D721Med (cell line): ENCODE results near the gene LMAN2L.

Experiments
- DNase-seq: peaks from one replicate; pipeline ENCODE4 v3.0.0; 2011; ENCODE audit warnings: low spot score; ENCODE audit not compliant: insufficient read length
- FAIRE-seq: peaks from 2 replicates; lab custom pipeline; 2011; peaks lifted over from hg19 to GRCh38; lab: Jason Lieb, UNC
- CTCF ChIP-seq: IDR thresholded peaks from 2 replicates; pipeline ENCODE4 v1.5.1; 2012; ENCODE audit warnings: mild to moderate bottlenecking, control low read depth; ENCODE audit not compliant: insufficient read depth; ENCODE audit errors: missing control alignments

LMAN2L gene

GRCh38 chr2:96715658-96716057 lies 24.2 kb downstream of the LMAN2L start:
- DNase-seq, result no peak
- no peak for TF ChIP-seq CTCF

GRCh38 chr2:96710985-96711384 lies 28.9 kb downstream of the LMAN2L start:
- FAIRE-seq (no peak), DNase-seq (no peak)
- no peak for TF ChIP-seq CTCF

More at GRCh38 chr2:96715658-96716057, 24.2 kb downstream of the LMAN2L start:
- no peak for FAIRE-seq

- DNase-seq, result no peak
- no peak for TF ChIP-seq CTCF
- FAIRE-seq, result no peak
These were observed 36.7 kb downstream of the LMAN2L start for GRCh38 chr2:96703021-96703751.

GRCh38 chr2:96702098-96702785 lies 37.6 kb downstream of the LMAN2L start:
- TF ChIP-seq CTCF, result no peak
- FAIRE-seq (no peak), DNase-seq (no peak)

- FAIRE-seq (no peak), DNase-seq (no peak)
- TF ChIP-seq CTCF, result no peak
These were observed 38.2 kb downstream of the LMAN2L start for GRCh38 chr2:96701636-96702035.

- no peak for TF ChIP-seq CTCF
- DNase-seq (no peak), FAIRE-seq (no peak)
These were observed 39.8 kb downstream of the LMAN2L start for GRCh38 chr2:96700086-96700485.

GRCh38 chr2:96699621-96700020 lies 40.2 kb downstream of the LMAN2L start:
- no peak for FAIRE-seq

More at GRCh38 chr2:96699621-96700020, 40.2 kb downstream of the LMAN2L start:
- no peak for TF ChIP-seq CTCF
- no peak for DNase-seq
